ENCODE data around the gene MAGED2.

MAGED2 gene

GRCh38 chrX:54808605-54809483, 1.3 kb downstream of the MAGED2 start:
- TF ChIP-seq CTCF (IDR thresholded peaks at IDR 0.05; ENCODE audit: insufficient read depth, missing control alignments), result no peak
- FAIRE-seq (peak; percentile 85), DNase-seq (ENCODE audit: insufficient read length, low spot score) (peak; percentile 58)

- no peak for TF ChIP-seq CTCF (IDR thresholded peaks at IDR 0.05; ENCODE audit: insufficient read depth, missing control alignments)
- FAIRE-seq (no peak), DNase-seq (ENCODE audit: insufficient read length, low spot score) (no peak)
Observed at GRCh38 chrX:54810532-54810931, 3.0 kb downstream of the MAGED2 start.

- DNase-seq (ENCODE audit: insufficient read length, low spot score) (no peak), FAIRE-seq (no peak)
- no peak for TF ChIP-seq CTCF (IDR thresholded peaks at IDR 0.05; ENCODE audit: insufficient read depth, missing control alignments)
Observed at GRCh38 chrX:54811301-54811885, 3.8 kb downstream of the MAGED2 start.

GRCh38 chrX:54812306-54812705, 4.8 kb downstream of the MAGED2 start:
- DNase-seq (ENCODE audit: insufficient read length, low spot score), result no peak
- no peak for FAIRE-seq
- no peak for TF ChIP-seq CTCF (IDR thresholded peaks at IDR 0.05; ENCODE audit: insufficient read depth, missing control alignments)

- DNase-seq (ENCODE audit: insufficient read length, low spot score) (no peak), FAIRE-seq (no peak)
- TF ChIP-seq CTCF (IDR thresholded peaks at IDR 0.05; ENCODE audit: insufficient read depth, missing control alignments), result no peak
Observed at GRCh38 chrX:54817220-54817820, 9.8 kb downstream of the MAGED2 start.

GRCh38 chrX:54818221-54818620, 10.7 kb downstream of the MAGED2 start:
- TF ChIP-seq CTCF (IDR thresholded peaks at IDR 0.05; ENCODE audit: insufficient read depth, missing control alignments), result no peak
- no peak for DNase-seq (ENCODE audit: insufficient read length, low spot score)

More at GRCh38 chrX:54818221-54818620, 10.7 kb downstream of the MAGED2 start:
- FAIRE-seq, result no peak

Measured in D721Med (cell line).